AG08396 (cell line): Measurements from ENCODE around the gene AXIN2.
A peak's percentile ranks its signal among the peaks of the same experiment; 100 is the strongest.

Experiments used
- DNase-seq: peaks from one replicate; pipeline ENCODE4 v3.0.0; 2012; ENCODE audit warnings: low spot score, mixed read lengths

Gene AXIN2

GRCh38 chr17:65561452-65562205 is at the start of gene AXIN2:
Gene AXIN2, minus strand, starts transcription at chr17:65561648. Its CDS starts 3,028 bp downstream, at chr17:65558620.
- peak; percentile 99 for DNase-seq

- DNase-seq, result no peak
These were observed 48.3 kb upstream of the AXIN2 start for GRCh38 chr17:65609749-65610148.

- no peak for DNase-seq
These were observed 47.8 kb upstream of the AXIN2 start for GRCh38 chr17:65609286-65609685.

- no peak for DNase-seq
These were observed 42.6 kb upstream of the AXIN2 start for GRCh38 chr17:65604070-65604469.

GRCh38 chr17:65601881-65602280 is 40.4 kb upstream of the AXIN2 start:
- no peak for DNase-seq

- DNase-seq, result no peak
These were observed 39.7 kb upstream of the AXIN2 start for GRCh38 chr17:65601145-65601544.

GRCh38 chr17:65600518-65600917 is 39.1 kb upstream of the AXIN2 start:
- DNase-seq, result no peak

GRCh38 chr17:65599650-65600049 is 38.2 kb upstream of the AXIN2 start:
- no peak for DNase-seq

GRCh38 chr17:65598746-65599145 is 37.3 kb upstream of the AXIN2 start:
- no peak for DNase-seq

GRCh38 chr17:65595071-65595656 is 33.7 kb upstream of the AXIN2 start:
- DNase-seq, result peak; percentile 43

- peak; percentile 42 for DNase-seq
These were observed 32.7 kb upstream of the AXIN2 start for GRCh38 chr17:65593855-65594845.

GRCh38 chr17:65593092-65593854 is 31.8 kb upstream of the AXIN2 start:
- no peak for DNase-seq

GRCh38 chr17:65592125-65592965 is 30.9 kb upstream of the AXIN2 start:
- no peak for DNase-seq

GRCh38 chr17:65589321-65589720 is 27.9 kb upstream of the AXIN2 start:
- DNase-seq, result no peak

- DNase-seq, result no peak
These were observed 26.8 kb upstream of the AXIN2 start for GRCh38 chr17:65588181-65588808.

- no peak for DNase-seq
These were observed 26.2 kb upstream of the AXIN2 start for GRCh38 chr17:65587534-65588180.

- no peak for DNase-seq
These were observed 25.5 kb upstream of the AXIN2 start for GRCh38 chr17:65586899-65587298.

- DNase-seq, result no peak
These were observed 23.4 kb upstream of the AXIN2 start for GRCh38 chr17:65584604-65585521.
